ENCODE measurements around the gene KLHL29.
A peak's percentile ranks its signal among the peaks of the same experiment; 100 is the strongest.

KLHL29 gene

DNA sequence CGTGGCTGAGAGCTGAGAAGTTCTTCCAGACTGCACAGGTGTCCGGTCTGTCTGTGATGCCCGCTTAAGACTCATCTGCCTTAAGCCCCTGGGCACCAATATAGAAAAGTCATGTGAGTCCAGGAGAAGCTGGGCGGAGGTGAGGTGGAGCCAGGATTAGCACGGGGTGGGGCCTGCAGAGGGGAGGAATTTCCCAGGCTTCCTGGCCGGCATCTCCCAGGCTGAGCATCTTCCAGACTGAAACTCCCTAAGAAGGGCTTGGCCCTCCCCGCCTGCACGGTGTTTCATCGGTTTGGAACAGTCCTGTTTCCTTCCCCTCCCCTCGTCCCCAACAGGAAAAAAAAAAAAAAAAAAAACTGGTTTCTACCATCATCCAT is 271.6 kb downstream of the KLHL29 start:
- DNase-seq (ENCODE audit: low read depth in 2 of 2), result no peak

DNA sequence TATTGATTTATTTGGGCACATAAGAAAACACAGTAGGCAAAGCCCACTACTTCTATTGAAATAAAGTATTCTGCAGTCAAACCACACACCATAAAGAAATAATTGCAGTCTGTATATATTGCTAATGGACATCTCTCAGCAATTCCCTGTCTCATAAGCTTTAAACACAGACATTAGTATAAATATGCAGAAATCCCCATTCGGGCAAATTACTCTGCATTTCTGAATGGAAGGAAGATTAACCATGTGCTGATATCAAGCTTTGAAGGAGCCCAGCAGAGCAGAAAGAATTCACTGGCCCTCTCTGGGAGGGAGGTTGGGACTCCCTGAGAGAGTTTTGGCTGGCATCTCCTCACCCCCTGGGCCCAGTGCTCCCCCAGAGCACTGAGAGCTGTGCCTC is 272.4 kb downstream of the KLHL29 start:
- DNase-seq (ENCODE audit: low read depth in 2 of 2), result no peak

DNA sequence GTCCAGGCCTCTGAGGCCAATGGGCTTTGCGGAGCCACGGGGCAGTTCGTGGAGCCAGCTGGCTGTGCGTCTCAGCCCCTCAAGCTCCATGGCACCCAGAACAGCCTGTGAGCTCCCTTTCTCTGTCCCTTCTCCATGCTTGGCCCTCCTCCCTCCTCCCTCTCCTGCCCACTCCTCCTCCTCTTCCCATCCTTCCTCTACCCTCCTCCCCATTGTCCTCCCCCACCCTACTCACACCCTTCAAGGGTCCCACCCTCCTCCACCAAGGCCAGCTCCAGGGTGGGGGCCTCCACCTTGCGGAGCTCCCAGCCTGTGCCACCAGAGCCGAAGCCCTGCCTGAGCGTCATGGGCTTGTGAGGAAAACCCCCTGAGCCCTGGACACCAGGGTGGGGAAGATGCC is 273.0 kb downstream of the KLHL29 start:
- DNase-seq (ENCODE audit: low read depth in 2 of 2), result no peak

DNA sequence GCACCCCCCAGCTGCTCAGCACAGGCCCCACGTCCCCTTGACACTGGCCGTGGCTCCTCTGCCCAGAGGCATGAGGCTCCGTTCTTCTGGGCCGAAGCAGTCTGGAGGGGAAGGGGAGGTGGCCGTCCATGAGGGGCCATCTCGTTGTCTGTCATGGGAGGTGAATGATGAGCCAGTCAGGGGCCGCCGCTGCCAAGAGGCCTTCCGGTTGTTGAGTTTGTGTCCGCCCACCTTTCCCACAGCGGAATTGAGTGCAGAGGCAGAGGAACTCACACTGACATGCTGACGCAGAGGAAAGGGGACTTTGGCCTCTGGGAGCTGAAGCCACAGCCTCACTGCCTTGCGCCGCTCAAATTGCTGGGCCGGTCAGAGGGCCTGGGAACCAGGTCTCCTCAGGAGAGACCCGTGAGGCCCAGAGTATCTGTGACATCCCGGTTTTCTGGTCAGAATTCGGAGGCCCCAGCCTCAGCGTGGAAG is 273.5 kb downstream of the KLHL29 start:
- peak; percentile 12 to 22 for DNase-seq (ENCODE audit: low read depth in 2 of 2)

DNA sequence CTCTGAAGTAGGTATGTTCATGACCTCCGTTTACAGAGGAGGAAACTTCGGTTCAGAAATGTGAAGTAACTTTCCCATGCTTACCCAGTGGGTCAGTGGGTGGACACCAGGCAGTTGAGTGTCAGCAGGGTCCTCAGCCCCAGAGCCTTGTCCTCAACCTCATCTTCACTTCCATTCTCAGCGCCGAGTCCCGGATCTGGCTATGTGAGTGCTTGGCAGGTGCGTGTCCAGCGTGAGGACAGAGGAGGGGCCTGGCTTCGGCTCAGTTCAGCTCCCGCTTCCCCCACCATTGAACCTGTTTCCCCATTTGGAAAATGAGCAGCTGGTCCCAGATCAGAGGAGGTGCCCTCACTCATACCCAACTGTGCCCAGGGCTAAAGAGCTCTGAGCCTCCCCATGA is 274.3 kb downstream of the KLHL29 start:
- no peak for DNase-seq (ENCODE audit: low read depth in 2 of 2)

DNA sequence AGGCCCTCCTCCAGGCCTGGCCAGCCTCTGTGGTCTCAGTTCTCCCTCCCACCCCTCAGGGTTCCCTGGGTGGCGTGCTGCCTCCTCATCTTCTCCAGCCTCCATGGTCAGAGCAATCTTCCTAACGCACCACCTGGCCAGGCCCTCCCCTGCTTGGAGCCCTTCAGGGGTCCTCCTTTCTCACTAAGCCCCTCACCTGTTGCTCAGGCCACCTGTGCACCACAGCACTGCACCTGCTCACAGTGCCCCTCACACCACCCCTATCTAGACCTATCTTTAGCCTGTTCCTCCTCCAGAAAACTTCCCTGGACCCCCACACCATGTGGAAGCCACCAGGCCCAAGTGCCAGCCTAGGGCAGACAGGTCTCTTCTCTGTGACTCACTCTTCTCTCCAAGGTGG is 274.8 kb downstream of the KLHL29 start:
- DNase-seq (ENCODE audit: low read depth in 2 of 2), result no peak

DNA sequence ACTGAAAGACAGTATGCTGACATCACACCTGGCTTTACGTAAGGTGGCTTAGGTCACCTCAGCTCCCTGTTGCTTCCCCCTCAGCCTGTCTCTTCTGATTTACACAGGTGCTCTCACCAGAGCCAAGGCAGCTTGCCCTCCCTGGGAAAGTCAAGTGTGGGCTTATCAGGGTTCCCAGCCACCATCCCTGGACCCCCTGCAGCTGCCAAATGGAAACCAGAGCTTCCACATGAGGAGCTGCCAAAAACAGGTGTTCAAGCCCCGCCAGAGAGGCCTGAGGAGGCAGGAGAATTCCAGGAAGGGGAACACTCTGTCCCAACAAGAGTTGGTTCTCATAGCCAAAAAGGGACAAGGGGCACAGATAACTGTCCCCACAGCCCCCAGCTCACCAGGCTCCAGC is 275.3 kb downstream of the KLHL29 start:
- DNase-seq (ENCODE audit: low read depth in 2 of 2), result no peak

DNA sequence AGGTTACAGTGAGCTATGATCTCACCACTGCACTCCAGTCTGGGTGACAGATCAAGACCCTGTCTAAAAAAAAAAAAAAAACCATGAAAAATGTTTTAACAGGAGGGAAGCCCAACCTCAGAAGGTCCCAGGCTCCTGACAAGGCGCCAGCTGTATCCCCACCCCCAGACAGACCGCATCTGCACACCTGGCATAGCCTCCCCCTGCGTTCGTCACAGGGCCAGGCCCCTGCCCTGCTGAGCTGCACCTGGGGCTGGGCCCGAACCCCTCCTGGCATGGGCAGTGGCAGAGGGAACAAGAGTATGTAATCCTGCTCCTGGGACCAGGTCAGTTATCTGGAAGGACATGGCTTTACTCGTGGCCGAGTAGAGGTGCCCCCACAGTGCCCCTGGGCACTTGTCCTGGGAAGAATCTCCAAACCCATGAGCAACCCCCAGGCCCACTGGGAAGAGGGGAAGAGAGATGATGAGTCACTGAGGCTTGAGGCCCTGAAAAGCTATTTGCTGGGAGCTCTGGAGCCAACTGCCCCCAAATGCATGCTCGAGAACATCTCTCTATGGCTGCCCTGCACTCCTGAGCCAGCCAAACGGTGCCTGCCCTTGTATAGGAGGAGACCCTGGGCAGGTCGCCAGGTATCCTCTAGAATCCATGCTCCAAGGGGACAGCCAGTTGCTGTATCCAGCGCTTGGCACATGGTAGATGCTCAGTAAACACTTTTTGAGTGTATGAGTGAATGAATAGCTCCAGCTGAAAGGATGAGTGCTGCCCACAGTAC is 276.5 kb downstream of the KLHL29 start:
- DNase-seq (ENCODE audit: low read depth in 2 of 2), result no peak

DNA sequence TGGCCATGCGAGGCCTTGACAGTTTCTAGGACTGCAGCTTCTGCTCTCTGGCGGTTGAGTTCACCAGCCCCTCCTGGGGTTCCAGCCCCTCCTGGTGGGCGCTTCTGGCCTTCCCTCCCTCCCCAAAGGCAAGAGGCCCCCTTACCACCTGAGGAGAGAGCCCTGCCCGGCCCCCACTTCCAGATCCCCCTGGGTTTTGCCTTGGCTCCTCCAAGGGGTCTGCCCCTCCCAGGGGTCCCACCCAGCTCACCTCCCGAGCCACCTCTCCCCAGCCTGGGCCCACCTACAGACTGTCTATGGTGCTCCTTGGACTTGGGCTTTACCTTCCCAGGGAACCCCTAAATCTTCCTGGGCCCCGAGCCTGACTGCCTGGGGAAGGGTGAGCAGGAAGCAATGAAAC is 277.5 kb downstream of the KLHL29 start:
- DNase-seq (ENCODE audit: low read depth in 2 of 2), result no peak

DNA sequence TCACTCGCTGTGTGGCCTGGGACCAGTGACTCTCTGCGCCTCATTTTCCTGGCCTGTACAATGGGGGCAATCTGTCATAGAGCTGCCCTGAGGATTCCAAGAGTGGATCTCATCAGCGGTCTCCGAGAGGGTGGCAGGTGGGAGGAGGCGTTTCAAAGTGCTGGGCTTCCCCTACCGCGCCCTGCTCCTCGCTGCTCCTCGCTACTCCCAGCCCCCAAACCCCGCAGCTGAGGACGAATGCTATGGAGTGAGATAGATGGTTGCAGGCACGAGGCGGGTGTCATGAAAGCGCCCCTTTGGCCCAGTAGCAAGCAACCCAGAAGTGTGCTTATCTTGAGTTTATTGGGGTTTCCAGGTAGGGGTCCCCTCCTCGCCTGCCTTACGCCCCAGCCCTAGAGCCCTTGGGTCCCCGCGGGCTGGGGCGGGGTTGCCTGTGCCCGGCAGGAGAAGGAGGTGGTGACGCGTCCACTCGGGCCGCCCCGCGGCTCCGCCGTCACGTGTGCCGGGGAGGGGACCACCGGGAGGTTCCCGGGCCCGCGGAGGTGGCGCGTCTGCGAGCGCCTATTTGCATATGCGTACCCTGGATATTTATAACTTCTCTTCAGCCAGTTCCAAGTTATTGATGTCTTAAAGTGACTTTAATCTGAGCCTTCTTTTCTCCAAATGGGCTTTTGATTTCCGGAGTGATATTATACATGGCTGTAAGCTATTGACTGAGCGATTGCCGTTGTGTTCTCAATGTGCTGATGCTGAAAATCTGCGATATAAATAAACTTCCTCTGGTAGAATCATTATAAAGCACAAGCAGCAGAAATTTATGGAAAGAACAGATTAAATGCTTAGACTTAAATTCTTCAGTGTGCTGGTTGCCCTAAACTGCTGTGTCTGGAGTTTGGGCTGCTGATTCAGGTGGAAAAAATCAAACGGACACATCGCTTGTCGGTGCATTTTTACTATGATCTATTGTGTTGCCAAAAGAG is 278.3 kb downstream of the KLHL29 start:
- no peak for DNase-seq (ENCODE audit: low read depth in 2 of 2)

DNA sequence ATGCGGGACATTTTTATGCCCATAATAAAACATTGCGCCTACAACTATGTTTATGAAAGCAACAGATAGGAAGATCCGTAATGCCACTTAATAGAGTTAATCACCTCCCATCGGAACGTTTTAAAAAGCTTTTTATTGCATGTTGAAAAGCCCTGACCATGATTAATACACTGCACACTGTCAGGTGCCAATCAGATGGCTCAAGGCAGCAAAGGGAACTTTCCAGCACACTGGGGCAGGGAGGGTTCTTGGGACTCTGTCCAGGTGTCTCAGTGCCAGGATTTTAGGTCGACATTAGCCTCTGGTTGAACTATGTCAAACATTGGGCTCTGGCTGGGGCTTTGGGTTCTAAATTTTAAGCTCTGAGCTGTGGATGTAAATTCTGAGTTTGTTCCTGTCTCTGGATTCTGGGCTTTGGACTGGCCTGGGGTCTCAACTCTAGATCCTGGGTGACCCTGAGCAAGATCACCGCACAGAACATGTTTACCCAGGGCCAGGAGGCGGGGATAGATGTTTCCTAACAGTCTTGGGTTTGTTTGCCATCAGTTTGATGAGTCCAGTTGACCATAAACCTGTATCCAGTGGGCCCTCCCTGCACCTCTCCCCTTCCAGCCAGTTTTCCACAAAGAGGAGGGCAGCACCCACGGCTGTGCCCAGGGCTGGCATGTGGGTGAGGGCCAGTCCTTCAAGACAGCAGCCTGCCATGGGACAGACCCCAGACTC is 279.2 kb downstream of the KLHL29 start:
- DNase-seq (ENCODE audit: low read depth in 2 of 2), result no peak

DNA sequence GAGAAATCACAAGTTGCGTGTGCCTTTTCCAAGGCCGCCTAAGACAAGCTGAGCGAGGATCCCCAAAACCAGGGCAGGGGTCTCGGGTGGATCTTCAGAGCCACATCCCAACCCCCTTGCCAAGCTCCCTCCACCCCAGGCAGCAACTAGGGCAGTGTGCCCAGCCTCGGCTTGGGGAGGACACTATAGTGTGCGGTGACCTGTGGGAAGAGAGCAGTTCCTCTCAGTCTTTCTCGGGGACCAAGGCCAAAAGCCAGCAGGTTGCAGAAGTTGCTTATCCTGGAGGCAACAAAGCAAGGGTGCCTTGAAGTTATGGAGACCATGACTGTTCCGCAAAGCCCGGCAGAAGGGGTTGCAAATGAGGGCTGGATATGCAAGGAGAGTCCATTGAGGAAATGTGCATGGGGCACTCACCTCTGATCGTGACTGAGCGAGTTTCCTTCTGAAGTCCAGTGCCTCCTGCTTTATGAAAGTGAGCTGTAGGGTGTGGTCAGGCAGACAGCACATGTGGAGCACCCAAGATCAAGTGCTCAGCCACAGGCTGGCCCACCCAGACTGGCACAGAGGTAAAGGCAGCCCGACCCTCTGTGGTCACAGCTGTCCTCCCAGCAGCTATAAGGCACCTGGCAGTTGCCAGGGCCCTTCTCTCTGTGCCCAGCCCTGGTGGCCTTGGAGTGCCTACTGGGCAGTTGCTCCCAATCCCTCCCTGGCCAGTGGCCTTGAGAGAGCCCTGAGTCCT is 281.4 kb downstream of the KLHL29 start:
- DNase-seq (ENCODE audit: low read depth in 2 of 2), result no peak

DNA sequence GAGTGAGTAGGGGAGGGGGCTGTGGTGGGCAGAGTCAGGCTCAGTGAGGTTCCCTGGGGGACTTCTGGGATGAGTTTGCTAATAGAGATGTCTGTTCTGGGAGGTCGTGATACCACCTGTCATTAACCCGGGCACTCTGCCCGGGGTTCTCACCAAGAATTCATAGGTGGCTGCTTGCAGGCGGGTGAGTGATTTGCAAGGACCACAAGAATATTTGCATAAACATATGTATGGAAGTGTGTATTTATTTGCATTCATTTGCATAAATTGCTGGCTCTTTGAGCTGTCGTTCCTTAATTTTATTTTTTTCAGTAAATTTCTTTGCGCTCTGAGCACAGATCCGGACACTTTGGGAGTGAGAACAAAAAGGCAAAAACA is 282.0 kb downstream of the KLHL29 start:
- DNase-seq (ENCODE audit: low read depth in 2 of 2), result no peak

DNA sequence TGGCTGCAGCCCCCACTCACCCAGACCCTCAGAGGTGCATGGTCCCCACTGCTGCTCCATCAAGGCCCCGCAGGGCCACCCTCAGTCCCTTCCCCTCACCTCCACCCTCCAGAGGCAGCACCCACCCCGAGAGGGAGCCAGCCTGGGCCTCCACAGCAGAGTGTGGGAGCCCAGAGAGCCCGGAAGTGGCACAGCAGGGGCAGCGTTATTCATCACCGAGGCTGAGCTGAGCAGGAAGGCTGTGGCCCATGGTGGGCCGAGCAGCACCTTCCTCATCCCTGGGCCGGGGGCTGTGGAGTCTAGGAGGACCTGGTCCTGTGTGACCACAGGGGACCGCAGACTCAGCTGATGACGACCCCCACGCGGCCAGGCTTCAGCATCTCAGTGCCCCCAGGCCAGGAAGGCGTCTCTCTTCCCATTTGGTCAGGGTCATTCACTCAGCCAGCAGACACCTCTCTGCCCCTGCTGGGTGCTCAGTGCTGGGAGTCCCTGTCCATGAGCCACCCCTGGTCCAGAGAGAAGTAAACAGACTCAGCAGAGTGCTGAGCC is 283.9 kb downstream of the KLHL29 start:
- no peak for DNase-seq (ENCODE audit: low read depth in 2 of 2)

DNA sequence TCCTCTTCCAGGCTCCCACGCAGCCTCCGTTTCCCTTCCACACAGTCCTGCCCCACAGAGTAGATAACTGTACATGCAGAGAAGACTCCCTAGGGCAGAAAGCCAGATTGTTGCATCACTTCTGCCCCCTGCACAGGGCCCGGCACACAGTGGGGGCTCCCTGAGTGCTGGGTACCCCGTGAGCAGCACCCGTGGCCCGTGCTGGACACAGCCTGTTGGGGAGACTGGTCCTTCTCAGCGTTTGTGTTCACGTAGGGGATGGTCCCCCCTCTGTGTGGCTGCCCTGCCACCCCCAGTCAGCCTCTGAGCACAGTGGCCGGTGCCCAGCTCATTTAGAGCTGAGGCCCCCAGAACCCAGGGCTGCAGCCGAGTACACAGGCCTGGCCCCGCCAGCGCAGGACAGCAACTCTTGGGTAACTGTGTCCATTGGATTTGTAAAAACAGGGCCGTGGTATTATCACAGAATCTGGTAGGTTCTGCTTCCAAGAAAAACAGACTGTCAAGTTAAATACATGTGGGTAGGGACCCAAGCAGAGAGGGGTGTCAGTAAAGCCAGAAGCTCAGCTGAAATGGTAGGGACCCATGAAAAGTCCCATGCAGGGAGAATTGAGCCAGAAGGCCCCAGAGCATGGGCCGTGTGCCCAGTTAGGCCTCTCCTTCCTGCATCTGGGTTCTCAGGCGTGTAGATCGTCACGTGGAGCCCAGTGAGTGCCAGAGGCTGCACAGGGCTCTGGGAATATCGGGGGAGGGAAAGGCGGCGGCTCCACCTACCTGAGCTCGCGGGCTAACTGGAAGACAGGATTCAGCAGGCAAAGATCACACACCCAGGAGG is 284.6 kb downstream of the KLHL29 start:
- no peak for DNase-seq (ENCODE audit: low read depth in 2 of 2)

DNA sequence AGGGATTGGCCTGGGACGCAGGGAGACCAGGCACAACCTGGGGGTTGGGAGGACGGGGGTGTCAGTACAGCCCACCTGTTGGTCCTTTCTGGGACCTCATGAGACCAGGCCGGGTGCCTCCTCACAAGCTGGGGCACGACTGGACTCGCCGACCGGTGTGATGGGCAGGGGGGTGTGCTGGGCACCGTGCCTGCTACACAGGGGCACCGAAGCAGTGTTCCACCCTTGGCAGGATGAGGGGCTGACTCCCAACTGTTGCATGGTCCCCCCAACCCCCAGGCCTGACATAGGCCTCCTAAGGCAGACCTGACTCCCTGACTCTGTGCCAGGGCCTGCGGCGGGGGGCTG is 285.2 kb downstream of the KLHL29 start:
- no peak for DNase-seq (ENCODE audit: low read depth in 2 of 2)

DNA sequence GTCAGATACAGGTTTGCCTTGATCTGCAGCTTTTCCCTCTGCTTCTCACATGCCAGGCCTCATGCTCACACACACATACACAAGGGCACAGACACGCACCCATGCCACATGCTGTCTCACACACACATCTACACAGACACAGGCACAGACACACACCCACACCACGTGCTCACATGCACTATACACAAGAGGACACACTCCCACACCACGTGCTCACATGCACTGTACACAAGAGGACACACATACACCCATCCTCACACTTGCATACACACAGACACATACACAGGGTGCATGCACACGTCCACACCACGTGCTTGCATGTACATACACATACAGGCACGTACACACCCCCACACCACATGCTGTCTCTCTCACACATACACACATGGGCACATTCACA is 288.1 kb downstream of the KLHL29 start:
- no peak for DNase-seq (ENCODE audit: low read depth in 2 of 2)

DNA sequence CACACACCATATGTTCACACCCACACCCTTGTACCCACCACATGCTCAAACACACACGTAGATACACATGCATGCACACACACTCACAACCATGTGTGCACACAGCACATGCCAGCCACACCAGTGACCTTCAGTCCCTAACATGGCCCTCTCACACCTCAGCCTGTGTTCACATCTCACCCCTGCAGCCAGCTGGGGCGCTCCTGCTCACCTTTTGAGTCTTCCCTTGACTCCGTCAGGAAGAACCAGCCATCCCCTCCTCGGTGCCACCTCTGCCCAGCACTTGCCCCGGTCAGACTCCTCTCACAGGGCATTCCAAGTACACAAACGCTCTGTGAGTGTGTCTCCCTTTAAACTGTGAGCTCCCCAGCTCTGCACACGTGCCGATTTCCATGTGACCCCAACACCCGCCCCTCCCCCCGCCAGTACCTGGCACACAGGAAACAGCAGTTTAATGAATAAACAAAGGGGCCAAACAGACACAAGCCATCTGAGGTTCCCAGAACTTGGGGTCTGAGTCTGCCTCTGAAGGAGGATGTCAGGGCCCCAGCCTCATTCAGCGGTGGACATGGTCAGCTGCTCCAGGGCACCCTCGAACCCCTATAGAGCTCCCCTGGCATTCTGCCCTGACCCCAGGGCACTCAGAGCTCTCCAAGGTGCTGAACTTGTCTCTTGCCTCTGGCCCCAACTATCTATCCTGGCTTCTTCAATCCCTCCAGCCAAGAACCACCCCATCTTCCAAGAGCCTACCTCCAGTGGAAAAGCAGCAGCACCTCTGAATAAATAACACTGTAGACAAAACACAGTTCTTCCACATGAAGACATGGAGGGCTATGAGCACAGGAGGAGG is 289.1 kb downstream of the KLHL29 start:
- DNase-seq (ENCODE audit: low read depth in 2 of 2), result no peak

DNA sequence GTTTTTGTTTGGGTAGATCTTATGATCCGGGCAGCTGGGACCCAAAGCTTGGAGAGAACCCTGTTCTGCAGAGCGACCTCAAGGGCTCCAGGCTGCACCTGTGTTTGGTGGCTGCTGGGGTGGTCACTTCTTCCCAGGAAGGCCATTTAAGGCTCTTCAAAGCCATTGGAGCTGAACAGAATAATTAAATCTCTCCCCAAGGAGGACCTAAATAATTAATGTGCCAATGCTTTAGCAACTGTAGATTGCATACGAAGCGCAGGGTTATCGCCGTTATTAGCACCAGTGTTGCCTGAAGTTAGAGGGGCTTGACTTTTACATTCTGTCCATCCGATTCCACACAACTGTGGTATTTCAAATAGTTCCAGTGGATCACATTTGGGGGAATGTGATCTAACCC is 290.5 kb downstream of the KLHL29 start:
- DNase-seq (ENCODE audit: low read depth in 2 of 2), result no peak

DNA sequence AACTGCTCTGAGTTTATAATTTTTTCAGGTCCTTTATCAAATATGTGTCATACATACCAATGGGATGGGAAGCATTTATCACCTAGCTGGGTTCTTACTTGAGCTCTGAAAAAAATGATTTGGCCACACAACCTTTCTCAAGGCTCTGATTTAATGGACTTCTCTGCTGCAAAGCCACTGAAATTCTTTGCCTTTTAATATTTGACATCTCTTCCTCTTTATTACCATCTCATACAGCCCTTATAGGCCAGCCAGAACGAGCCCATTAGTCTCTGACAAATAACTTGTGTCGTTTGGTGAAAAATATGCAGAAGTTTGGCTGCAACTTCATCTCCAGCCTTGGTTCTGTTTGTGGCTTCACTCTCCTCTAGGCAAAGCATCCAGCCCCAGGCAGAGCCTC is 292.9 kb downstream of the KLHL29 start:
- DNase-seq (ENCODE audit: low read depth in 2 of 2), result no peak
